IMR-90 (cell line): ENCODE data around the gene IRS2. TPM values are rescaled to one million over a fixed set of nuclear protein-coding genes. Genes with fewer than 3 reads are reported as not detected.

Experiments
- ATAC-seq: fragments of 200-7000 bp; cut with Tn5 transposase; 2 replicates; pipeline ENCODE4 v1.9.1; 2020; ENCODE audit warnings: low read depth, mild to moderate bottlenecking, moderate library complexity
- BruUV-seq: library from RNA; stranded (reverse); fragments of 400-500 nt; replicated peaks from 2 replicates; lab custom pipeline; 2021; lab: Mats Ljungman, UMichigan
- CTCF ChIA-PET: fragments of 300-600 bp; formaldehyde crosslinking; extraction: SDS; loops from one replicate; lab custom pipeline; 2021; ENCODE audit warnings: antibody characterized with exemption; lab: Yijun Ruan, JAX
- POLR2A ChIA-PET: fragments of 300-600 bp; sonication (Branson Sonifier 250); formaldehyde crosslinking; loops from one replicate; lab custom pipeline; 2022; ENCODE audit warnings: antibody characterized with exemption; ENCODE audit not compliant: unreplicated experiment; lab: Charles Lee
- DNase-seq: peaks from one replicate; pipeline ENCODE4 v3.0.0; 2013
- H2AFZ ChIP-seq: replicated peaks from 2 replicates; pipeline ENCODE3; 2013; ENCODE audit warnings: low read length, mild to moderate bottlenecking; ENCODE audit not compliant: poor library complexity
- H2AK5ac ChIP-seq: 2 replicates; pipeline ENCODE4 v1.6.1; 2013; ENCODE audit warnings: low read depth, low read length, inconsistent platforms
- H2AK9ac ChIP-seq: replicated peaks from 2 replicates; pipeline ENCODE3; 2013; ENCODE audit warnings: mild to moderate bottlenecking, low read depth, low read length, moderate library complexity; ENCODE audit not compliant: poor library complexity
- H2BK120ac ChIP-seq: 2 replicates; pipeline ENCODE4 v1.6.1; 2013; ENCODE audit warnings: low read depth, low read length, inconsistent platforms
- H2BK15ac ChIP-seq: 3 replicates; pipeline ENCODE4 v1.6.1; 2013; ENCODE audit warnings: low read depth, low read length, inconsistent platforms
- H2BK20ac ChIP-seq: 2 replicates; pipeline ENCODE4 v1.6.1; 2013; ENCODE audit warnings: low read depth, mild to moderate bottlenecking, inconsistent platforms, low read length, moderate library complexity
- H2BK5ac ChIP-seq: 2 replicates; pipeline ENCODE4 v1.6.1; 2013; ENCODE audit warnings: mild to moderate bottlenecking, low read depth, low read length, inconsistent platforms; ENCODE audit not compliant: poor library complexity, severe bottlenecking
- H3K14ac ChIP-seq: replicated peaks from 2 replicates; pipeline ENCODE4 v1.6.1; 2013; ENCODE audit warnings: low read depth, low read length, inconsistent platforms
- H3K18ac ChIP-seq: 2 replicates; pipeline ENCODE4 v1.6.1; 2013; ENCODE audit warnings: low read depth, low read length, control low read depth
- H3K23ac ChIP-seq: 2 replicates; pipeline ENCODE4 v1.6.1; 2013; ENCODE audit warnings: low read depth, low read length, inconsistent platforms
- H3K27ac ChIP-seq: 2 replicates; pipeline ENCODE4 v1.5.1; 2013; ENCODE audit warnings: mild to moderate bottlenecking, control low read depth, low read length; ENCODE audit not compliant: insufficient read depth
- H3K27me3 ChIP-seq: 2 replicates; pipeline ENCODE4 v1.6.1; 2013; ENCODE audit warnings: low read length; ENCODE audit not compliant: control insufficient read depth, insufficient read depth
- H3K36me3 ChIP-seq: 2 replicates; pipeline ENCODE4 v1.6.1; 2013; ENCODE audit warnings: low read length, mixed read lengths; ENCODE audit not compliant: control insufficient read depth, insufficient read depth
- H3K4ac ChIP-seq: 2 replicates; pipeline ENCODE4 v1.6.1; 2013; ENCODE audit warnings: low read depth, low read length, inconsistent platforms
- H3K4me1 ChIP-seq: 2 replicates; pipeline ENCODE4 v1.6.1; 2013; ENCODE audit warnings: low read length, mixed read lengths; ENCODE audit not compliant: control insufficient read depth, insufficient read depth
- H3K4me2 ChIP-seq: 2 replicates; pipeline ENCODE4 v1.6.1; 2013; ENCODE audit warnings: low read depth, mild to moderate bottlenecking, control low read depth, low read length, moderate library complexity
- H3K4me3 ChIP-seq: 2 replicates; pipeline ENCODE4 v1.5.1; 2013; ENCODE audit warnings: low read depth, mild to moderate bottlenecking, control low read depth, low read length, moderate library complexity; ENCODE audit not compliant: insufficient read depth
- H3K56ac ChIP-seq: 2 replicates; pipeline ENCODE4 v1.6.1; 2013; ENCODE audit warnings: low read length, inconsistent platforms; ENCODE audit not compliant: insufficient read depth; ENCODE audit errors: extremely low read depth
- H3K79me1 ChIP-seq, 2 experiments: 2 replicates each; pipeline ENCODE4 v1.6.1; 2013; ENCODE audit warnings: low read length in 2 of 2, inconsistent platforms in 1 of 2, low read depth in 1 of 2
- H3K9ac ChIP-seq: 2 replicates; pipeline ENCODE4 v1.6.1; 2013; ENCODE audit warnings: low read depth, low read length, control low read depth
- H3K9me1 ChIP-seq: 2 replicates; pipeline ENCODE4 v1.6.1; 2013; ENCODE audit warnings: low read length, inconsistent platforms; ENCODE audit not compliant: insufficient read depth
- H3K9me3 ChIP-seq: 2 replicates; pipeline ENCODE4 v1.6.1; 2013; ENCODE audit warnings: low read length; ENCODE audit not compliant: control insufficient read depth, insufficient read depth
- H4K20me1 ChIP-seq: 2 replicates; pipeline ENCODE4 v1.6.1; 2013; ENCODE audit warnings: low read length, inconsistent platforms; ENCODE audit not compliant: insufficient read depth
- H4K5ac ChIP-seq: 2 replicates; pipeline ENCODE4 v1.6.1; 2013; ENCODE audit warnings: mild to moderate bottlenecking, low read depth, low read length, control low read depth
- H4K8ac ChIP-seq, 2 experiments: 2 replicates each; pipeline ENCODE4 v1.6.1; 2013; ENCODE audit warnings: low read depth in 2 of 2, low read length in 2 of 2, control low read depth in 1 of 2, inconsistent platforms in 1 of 2
- H4K91ac ChIP-seq: 2 replicates; pipeline ENCODE4 v1.6.1; 2013; ENCODE audit warnings: low read depth, low read length, inconsistent platforms; ENCODE audit not compliant: insufficient read depth
- MAZ ChIP-seq: IDR thresholded peaks from 2 replicates; pipeline ENCODE4 v1.6.1; 2012; ENCODE audit warnings: low read depth, mild to moderate bottlenecking, low read length, improper control_type of control experiment, moderate library complexity, borderline replicate concordance
- RAD21 ChIP-seq: IDR thresholded peaks from 2 replicates; pipeline ENCODE4 v1.6.1; 2012; ENCODE audit warnings: low read length, improper control_type of control experiment
- RCOR1 ChIP-seq: IDR thresholded peaks from 2 replicates; pipeline ENCODE4 v1.6.1; 2012; ENCODE audit warnings: mild to moderate bottlenecking, low read length, improper control_type of control experiment; ENCODE audit not compliant: insufficient replicate concordance
- dilution Hi-C: fragments of 300-500 bp; cut with HindIII; formaldehyde crosslinking; loops from one replicate; pipeline ENCODE4 v1.14.3; 2018; ENCODE audit warnings: low sequenced_read_pairs; ENCODE audit not compliant: unreplicated experiment
- in situ Hi-C: fragments of 300-500 bp; cut with MboI; formaldehyde crosslinking; loops from 3 replicates; pipeline ENCODE4 v1.14.3; 2019; ENCODE audit warnings: low sequenced_read_pairs, inconsistent platforms, mixed read lengths
- intact Hi-C: fragments of 100-400 bp; cut with micrococcal nuclease; formaldehyde crosslinking; loops from 2 replicates; pipeline ENCODE4 v1.10.0; 2022
- polyA plus RNA-seq, 3 experiments: library from polyadenylated mRNA; depleted of rRNA; stranded (reverse); fragments of >200 nt; gene quantifications; 2 replicates each; pipeline ENCODE4 v1.2.3, GENCODE V29; 2012; ENCODE audit warnings: low replicate concordance in 1 of 3
- total RNA-seq: library from RNA; depleted of rRNA; stranded (reverse); fragments of >200 nt; gene quantifications from 2 replicates; pipeline ENCODE4 v1.2.3, GENCODE V29; 2012

Gene IRS2
- total and polyA plus RNA-seq, 2 of the 4 experiments (the other 2 are of a cell fraction) = 0.36 to 1.4 TPM

- Histone ChIP-seq H4K8ac (no peak overlapping the region), H4K20me1 (peaks cover 50% of the 10 kb centered on the region), H2BK20ac (no peak overlapping the region), H2BK5ac (no peak overlapping the region), H3K4ac (no peak overlapping the region), H3K9ac (no peak overlapping the region), H3K79me1 (peaks cover 32 to 50% of the 10 kb centered on the region in 2 experiments), H3K27me3 (no peaks in the 10 kb centered on the region), H3K4me3 (no peak overlapping the region), H3K9me1 (peaks cover 3% of the 10 kb centered on the region; the same call in 1 of the 2 replicates), H2BK15ac (no peak overlapping the region), H3K9me3 (no peaks in the 10 kb centered on the region), H3K4me1 (peaks cover 15% of the 10 kb centered on the region), H3K36me3 (peaks cover 13% of the 10 kb centered on the region), H3K56ac (no peak overlapping the region), H3K4me2 (no peak overlapping the region; the same call in 1 of the 2 replicates), H2AFZ (no peak overlapping the region), H3K18ac (no peak overlapping the region), H4K91ac (no peak overlapping the region), H2AK5ac (no peak overlapping the region), H2BK120ac (no peak overlapping the region), H3K23ac (no peak overlapping the region), H4K5ac (no peak overlapping the region), H2AK9ac (no peak overlapping the region), H3K14ac (no peak overlapping the region), H3K27ac (no peak overlapping the region)
- intact Hi-C loops (no loop called here), in situ Hi-C loops (loop anchor here (10.0 kb wide), 1 partner anchor 812 kb away; no protein-coding TSS in a partner anchor), dilution Hi-C loops (loop anchor here (25.0 kb wide), 1 partner anchor 336 kb away; no protein-coding TSS in a partner anchor)
- peak; percentile 33 for DNase-seq
- no TSS peak for BruUV-seq
- TF ChIP-seq RCOR1 (no peak), RAD21 (no peak), MAZ (no peak)
- no peak for ATAC-seq
- ChIA-PET POLR2A (no interaction called here), CTCF (no interaction called here)
Measured at GRCh38 chr13:109776575-109776974, 9.8 kb downstream of the IRS2 start.
